Forelimb muscle (tissue), 1 donor: ENCODE measurements around the gene AKR1C3. TPM values are rescaled to one million over a fixed set of nuclear protein-coding genes. Genes with fewer than 3 reads are reported as not detected.
A peak's percentile ranks its signal among the peaks of the same experiment; 100 is the strongest.
"Not testable (repeated sequence)": the region's sequence is repeated elsewhere in the genome, so short reads cannot be mapped to it uniquely, and the experiment has no call there.

Source experiments
- DNase-seq: peaks from one replicate; pipeline ENCODE4 v3.0.0-alpha.2; 2013; ENCODE audit warnings: low read depth
- polyA plus RNA-seq: library from polyadenylated mRNA; unstranded; fragments of 120-200 nt; gene quantifications from one replicate; pipeline ENCODE4 v1.2.1, GENCODE V29; 2013; ENCODE audit not compliant: insufficient read length

AKR1C3 gene
- polyA plus RNA-seq = 0.94 TPM

DNA sequence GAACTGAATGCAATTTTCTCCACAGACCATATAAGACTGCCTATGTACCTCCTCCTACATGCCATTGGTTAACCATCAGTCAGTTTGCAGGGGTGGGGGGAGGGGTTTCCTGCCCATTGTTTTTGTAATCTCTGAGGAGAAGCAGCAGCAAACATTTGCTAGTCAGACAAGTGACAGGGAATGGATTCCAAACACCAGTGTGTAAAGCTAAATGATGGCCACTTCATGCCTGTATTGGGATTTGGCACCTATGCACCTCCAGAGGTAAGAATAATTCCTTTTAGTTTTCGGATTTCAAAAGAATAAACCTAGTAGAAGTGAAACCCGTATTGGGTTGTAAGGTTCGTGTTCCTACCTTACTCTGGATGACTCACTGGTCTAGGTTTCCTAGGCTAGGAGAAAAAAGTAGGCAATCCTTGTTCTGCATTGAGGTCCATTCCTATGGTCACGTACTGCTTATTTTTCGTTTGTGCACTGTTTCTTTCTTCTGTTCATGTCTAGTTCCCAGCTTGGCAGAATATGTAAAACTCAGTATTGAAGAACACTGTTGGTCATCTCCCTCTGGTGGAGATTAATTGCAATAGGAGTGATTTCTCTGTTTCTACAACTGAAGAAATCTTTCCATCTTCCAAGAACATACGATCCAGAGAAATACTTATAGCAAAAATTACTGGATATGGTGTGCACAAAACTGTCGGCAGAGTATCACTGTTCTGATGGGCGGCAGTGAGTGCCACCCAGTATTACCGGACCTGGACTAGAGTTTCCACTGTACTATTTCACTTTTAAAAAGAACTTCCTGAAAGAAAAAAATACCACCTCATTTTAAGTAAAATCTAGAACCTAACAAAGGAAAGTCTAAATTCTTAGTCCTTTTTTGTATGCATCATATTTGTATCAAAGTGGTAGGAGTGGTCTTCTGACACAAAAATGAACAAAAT is at the start of gene AKR1C3:
Gene AKR1C3, plus strand, starts transcription at position 150 of the 941 bp plus-strand sequence. Its CDS starts 31 bp downstream, at position 181.
- no peak for DNase-seq

DNA sequence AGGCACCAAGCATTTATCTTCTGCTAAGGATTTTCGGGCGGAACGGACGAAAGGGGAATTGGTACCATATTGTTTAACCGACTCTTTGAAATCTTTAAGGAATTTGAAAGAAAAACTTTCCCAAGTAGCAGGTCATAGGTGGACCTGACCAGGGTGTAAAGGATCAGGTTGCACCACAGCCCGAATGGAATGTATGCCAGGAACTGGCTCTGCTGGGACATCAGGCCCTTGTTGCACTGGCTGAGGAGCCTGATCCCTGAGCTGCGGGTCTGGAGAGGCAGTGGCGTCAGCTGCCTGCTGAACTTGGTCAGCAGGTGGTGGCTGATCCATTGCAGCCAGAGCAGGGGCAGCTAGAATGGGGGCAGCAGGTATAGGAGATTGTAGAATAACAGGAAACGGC is 49.1 kb upstream of the AKR1C3 start:
- no peak for DNase-seq

DNA sequence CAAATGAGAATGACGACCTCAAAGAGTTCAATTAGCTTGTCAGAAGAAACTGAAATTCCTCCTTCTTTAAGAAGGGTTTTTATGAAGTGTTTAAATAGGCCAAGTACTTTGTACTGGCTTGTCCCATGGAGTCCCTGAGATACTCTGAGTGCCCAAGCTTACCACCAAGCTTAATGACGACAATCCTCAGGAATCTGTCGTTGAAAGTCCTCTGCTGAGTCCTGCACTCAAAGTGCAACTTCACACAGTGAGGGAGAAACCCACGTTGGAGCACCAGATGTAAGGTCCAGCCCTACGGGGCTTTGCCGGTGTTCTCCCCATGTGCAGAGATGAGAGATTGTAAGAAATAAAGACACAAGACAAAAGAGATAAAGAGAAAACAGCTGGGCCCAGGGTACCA is 47.8 kb upstream of the AKR1C3 start:
- DNase-seq = no peak

DNA sequence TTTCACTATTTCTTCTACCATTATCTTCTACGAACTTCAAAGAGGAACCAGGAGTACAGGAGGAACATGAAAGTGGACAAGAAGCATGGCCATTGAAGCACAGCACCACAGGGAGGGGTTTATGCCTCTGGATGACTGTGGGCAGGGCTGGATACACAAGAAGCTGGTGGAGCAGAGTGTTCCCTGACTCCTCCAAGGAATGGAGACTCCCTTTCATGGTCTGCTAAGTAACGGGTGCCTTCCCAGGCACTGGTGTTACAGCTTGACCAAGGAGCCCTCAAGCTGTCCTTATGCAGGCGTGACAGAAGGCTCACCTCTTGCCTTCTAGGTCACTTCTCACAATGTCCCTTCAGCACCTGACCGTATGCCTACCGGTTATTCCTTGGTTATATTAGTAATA is 47.2 kb upstream of the AKR1C3 start:
- not testable (repeated sequence) for DNase-seq

DNA sequence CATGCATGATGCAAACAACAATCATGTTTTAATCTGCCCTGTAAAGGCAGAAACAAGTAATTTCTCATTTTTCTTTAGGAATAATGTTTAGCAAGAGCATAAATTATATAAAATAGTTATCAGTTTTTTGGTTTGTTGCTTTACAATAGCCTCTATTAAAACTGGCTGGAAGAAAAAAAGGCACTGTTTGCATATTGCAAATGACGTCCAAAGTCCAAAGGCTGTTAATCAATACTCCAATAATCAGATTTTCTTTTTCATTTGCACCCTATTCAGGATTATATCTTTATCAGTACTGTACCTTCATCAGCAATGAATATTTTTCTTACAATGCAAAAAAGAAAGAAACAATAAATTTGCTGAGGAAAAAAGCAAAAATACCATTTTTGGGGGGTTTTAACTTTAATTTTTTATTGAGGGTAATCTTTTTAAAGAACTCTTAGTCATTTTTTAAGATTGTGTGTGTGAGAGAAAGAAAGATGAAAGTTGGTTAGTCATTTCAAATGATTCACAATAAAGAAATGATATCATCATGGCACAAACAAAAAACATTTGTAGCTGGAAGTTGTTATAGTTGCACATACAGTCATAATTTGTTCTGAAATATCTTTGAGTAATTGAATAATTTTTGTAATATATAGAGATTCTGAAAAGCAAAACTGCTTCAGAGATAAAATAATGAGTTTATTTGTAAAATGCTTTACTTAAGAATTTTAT is 46.1 kb upstream of the AKR1C3 start:
- DNase-seq = no peak

DNA sequence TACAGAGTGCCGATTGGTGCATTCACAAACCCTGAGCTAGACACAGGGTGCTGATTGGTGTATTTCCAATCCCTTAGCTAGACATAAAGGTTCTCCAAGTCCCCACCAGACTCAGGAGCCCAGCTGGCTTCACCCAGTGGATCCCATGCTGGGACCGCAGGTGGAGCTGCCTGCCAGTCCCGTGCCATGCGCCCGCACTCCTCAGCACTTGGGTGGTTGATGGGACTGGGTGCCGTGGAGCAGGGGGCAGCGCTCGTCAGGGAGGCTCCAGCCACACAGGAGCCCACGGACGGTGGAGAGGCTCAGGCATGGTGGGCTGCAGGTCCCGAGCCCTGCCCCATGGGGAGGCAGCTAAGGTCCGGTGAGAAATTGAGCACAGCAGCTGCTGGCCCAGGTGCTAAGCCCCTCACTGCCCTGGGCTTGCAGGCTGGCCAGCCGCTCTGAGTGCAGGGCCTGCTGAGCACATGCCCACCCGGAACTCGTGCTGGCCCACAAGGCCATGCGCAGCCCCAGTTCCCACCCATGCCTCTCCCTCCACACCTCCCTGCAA is 41.2 kb upstream of the AKR1C3 start:
- DNase-seq = not testable (repeated sequence)

DNA sequence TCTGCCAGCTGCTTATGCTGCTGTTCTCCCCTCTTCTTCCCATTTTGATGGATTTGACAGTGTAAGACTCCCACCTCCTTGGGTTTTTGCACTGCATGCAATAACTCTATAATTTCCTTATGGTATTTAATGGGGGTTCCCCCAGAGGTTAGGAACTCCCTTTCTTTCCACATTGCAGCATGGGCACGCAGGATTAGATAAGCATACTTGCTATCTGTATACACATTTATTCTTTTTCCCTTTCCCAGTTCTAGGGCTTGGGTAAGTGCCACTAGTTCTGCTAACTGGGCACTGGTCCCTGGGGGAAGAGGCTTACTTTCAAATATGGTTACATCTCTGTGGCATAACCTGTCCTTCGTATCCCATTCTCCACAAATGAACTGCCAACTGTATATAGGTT is 39.4 kb upstream of the AKR1C3 start:
- DNase-seq = not testable (repeated sequence)

DNA sequence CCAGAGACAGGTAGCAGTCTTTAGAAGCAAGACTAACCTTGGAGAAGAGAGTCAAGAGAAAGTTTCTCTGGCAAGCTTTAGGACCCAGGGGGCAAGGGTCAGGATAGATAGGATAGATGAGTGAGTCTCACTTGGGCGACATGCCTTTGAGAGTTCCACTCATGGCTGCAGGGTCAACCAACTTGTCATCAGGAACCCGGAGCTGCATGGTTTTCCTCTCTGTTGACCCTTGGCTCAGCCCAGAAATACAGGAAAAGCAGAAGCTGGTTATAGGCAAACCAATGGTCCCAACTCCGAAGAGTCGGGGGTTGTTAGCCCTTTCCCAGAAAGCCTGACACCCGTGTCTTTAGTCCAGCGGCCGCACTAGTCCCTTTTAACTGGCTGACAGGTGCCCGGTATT is 34.9 kb upstream of the AKR1C3 start:
- not testable (repeated sequence) for DNase-seq

DNA sequence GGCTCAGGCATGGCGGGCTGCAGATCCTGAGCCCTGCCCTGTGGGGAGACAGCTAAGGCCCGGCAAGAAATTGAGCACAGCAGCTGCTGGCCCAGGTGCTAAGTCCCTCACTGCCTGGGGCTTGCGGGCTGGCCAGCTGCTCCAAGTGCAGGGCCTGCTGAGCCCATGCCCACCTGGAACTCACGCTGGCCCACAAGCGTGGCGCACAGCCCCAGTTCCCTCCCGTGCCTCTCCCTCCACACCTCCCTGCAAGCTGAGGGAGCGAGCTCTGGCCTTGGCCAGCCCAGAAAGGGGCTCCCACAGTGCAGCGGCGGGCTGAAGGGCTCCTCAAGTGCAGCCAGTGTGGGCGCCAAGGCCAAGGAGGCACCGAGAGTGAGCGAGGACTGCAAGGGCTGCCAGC is 33.4 kb upstream of the AKR1C3 start:
- DNase-seq = not testable (repeated sequence)

DNA sequence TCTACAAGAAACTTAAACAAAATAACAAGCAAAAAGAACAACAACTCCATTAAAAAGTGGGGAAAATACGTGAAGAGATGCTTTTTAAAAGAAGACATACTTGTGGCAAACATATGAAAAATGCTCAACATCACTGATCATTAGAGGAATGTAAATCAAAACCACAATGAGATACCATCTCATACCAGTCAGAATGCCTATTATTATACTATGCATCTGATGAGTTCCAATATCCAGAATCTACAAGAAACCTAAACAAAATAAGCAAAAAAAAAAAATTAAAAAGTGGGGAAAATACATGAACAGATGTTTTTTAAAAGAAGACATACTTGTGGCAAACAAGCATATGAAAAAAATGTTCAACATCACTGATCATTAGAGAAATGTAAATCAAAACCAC is 29.6 kb upstream of the AKR1C3 start:
- no peak for DNase-seq

DNA sequence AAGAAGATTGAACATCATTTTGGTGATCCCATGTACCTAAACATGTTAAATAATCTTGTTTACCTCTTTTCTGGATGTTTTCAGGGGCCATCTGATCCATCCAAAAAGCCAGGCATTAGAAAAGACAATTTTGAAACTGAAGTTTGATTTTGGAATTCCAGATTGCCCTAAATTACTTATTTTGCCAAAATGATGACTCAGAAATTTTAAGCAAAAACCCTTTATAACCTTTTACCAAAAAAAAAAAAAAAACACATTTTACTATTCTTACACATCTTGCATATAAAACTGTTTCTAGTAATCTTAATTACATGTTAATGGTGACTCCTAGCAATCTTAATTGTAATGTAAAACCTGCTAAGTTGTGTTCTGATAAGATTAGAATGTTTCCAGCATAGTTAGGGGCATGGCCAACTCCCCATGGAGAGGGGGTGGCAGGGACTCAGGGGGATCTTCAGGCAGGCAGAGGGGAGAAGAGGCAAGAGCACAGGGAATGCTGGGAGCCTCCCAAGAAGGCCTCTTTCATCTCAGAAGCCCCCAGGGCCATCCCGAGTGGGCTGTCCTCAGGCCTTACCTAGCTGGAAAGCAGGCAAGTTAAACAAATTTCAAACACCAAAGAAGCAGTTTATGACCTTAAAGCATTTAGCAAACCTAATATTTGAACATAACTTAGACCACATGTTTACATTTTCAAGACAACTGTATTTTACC is 25.8 kb upstream of the AKR1C3 start:
- no peak for DNase-seq

DNA sequence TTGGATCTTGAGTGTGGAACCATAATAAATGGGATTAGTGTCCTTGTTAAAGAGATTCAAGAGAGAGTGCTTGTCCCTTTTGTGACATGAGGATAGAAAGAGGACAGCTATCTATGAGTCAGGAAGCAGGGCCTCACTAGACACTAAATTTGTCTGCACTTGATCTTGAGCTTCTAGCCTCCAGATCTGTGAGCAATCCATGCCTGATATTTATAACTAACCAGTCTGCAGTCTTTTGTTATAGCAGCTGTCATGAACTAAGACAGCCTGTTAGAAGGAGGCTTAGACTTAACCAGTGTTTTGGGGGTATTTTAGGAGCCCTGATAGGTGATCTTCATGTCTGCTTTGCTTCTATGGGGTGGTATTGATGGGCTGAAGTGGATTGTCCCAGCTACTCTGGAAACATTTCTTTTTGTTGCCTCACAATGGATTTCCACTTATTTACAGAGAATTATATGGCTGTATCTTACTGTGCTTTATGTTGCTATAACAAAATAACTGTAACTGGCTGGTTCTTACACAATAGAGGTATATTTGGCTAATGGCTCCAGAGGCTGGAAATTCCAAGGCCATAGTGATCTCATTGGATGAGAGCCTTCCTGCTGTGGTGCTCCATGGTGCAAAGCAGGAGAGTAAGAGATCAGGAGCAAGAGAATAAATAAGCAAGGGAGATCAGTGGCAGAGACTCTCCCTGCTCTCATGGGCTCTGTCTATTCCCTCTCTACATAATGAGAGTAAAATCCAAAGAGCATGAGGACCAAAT is 23.4 kb upstream of the AKR1C3 start:
- DNase-seq = no peak

DNA sequence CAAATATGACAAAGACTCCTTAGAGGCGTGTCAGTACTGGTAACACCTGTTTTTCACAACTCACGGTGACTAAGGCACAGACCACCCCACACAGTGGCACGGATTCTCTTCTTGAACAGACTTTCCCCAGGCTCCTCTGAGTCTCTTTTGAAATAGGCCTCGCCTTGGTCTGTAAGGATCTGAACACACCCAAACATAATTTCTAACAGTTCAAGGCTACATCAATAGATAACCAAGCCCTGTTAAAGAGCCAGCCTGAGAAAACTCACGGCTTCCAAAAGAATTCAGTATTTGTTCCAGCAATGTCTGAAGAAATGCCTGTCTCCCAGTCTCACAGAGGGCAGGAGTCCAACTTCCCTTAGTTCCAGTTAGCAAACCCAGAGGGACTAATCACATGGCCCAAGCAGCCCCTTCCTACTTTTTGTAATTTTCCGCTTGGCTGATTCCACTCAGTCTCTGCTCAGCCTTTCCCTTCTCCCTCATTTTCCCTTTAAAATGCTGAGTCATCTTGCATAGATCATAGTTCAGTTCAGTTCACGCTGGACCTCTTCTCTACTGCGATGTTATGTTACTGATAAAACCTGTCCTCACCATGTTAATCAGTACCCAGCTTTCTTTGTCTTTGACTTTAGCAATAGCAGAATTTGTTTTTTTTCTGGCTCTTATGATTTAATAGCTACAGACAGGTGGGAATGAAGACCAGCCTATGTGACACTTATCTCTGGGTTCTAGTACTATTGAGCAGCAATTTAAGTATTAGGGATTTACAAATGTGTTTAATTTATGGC is 22.6 kb upstream of the AKR1C3 start:
- DNase-seq = peak; percentile 76

DNA sequence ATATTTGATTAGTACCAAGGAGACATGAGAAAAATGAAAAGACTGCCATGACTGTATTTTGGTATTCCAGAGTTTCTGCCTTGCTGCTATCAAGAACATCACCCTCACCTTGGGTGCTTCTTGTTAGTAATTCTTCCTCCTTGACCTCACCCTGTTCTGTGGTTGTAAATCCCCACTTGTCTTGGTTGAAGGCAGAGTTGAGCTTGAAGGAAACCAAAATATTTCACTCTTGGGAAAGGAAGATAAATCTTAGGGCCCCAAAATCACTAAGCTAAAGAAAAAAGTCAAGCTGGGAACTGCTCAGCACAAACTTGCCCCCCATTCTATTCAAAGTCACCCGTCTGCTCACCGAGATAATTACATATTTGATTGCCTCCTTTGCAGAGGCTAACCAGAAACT is 20.6 kb upstream of the AKR1C3 start:
- no peak for DNase-seq

DNA sequence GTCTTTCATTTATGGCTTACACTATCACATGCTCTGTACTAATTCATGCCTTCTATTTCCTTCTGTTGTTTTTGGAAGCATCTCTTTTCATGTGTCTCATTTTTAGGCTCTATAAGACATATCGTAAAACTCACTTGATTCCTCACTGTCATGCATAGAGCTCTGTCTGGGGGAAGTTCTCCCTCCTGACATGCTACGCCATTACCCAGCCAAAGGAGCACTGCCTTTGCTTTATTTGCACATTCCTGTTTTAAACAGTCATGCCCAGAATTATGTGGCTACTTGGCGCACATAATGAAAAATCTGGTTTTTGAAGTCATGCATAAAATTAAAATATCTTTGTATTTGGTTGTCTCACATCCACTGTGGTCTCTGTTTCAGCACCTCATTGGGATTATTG is 17.6 kb upstream of the AKR1C3 start:
- DNase-seq = no peak

DNA sequence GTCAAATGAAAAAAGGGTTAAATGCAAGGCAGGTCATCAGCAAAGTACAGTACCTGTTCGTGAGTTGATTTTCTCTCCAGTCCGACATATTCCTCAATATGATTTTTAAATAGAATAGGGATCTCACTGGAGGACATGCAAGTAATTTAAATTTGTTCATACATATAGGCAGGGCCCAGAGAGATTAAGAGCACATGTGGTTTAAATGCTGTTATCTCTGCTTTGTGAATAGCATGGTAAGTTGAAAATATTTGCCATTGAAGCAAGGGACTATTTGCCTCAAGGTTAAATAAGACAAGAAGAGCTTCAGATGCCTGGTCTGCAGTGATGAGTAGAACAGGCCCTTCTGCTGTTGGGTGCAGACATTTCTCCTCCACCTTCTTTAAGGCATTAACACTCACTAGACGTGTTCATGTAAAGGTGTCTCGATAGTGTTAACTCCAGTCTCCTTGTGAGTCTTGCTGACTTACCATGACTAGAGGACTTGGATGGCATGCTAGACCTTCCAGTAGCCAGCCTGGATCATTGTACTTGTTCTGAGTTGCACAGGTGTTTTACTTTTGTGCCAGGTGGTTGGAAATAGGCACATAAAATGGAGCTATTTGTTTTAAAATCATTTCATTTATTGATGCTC is 15.6 kb upstream of the AKR1C3 start:
- no peak for DNase-seq

DNA sequence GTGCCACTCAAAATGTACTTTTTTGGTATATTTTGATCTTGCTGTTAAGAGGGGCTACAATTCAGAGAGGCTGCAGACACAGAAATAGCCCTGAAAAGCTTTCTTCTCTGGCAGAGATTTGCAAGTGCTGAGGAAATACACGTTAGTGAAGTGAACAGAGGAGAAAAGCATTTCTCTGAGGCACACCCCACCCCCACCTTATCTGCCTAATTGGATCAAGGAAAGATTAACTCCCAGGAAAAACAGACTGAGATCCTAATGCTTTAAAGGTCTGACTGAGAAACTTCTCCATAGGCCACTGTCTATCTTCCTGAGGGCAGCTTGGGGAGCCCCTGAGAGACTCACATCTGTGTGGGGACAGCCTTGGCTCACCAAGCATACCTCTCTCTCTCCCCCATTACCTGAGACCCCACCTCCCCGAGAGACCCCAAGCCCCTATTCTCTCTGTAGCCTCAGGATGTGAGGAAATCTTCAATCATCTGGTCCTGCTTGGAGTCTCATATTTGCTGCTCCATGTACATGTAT is 14.8 kb upstream of the AKR1C3 start:
- no peak for DNase-seq

DNA sequence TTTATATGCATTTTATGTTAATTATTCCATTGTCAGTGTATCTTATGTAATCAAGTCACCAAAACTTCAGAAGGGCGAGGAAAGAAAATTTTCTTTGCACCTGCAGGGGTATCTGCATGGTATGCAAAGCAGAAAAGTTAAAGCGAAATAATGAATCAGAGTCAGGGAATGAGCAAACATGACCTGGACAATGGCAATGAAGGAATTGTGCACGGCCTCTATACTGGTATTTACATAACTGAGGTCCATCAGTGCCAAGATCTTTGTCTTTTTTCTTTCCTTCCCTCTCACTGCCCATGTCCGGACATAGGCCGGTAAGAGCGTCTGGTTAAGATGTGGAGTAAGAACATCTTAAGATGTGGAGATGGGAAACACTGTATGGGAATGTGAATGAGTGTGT is 14.4 kb upstream of the AKR1C3 start:
- DNase-seq = no peak

DNA sequence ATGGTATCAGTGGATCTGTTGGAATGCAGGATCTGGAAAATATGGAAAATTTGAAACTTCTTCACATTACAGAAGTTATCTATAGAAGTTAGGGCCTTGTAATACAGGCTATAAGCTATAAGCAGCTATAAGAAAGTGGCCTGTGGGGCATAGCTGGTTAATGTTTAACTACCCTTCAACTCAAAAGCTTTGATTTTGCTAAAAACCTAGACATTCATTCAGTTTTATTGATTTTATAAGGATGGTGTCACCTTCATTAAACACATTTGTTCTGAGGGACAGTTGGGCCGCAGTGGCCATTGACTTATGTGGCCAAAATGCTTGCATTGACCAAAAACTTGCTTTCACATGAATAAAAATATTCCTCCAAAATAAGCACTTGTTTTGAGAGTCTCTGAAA is 13.1 kb upstream of the AKR1C3 start:
- DNase-seq = no peak
